ENCODE results near the gene CSMD2. TPM values are rescaled to one million over a fixed set of nuclear protein-coding genes. Genes with fewer than 3 reads are reported as not detected.
A peak's percentile ranks its signal among the peaks of the same experiment; 100 is the strongest.

CSMD2 gene
- total and polyA plus RNA-seq, 2 of the 8 experiments (the other 6 are each of a cell fraction or from before 2014, with no cell fraction given), result 7.0 to 14.7 TPM

- H2BK5ac ChIP-seq (ENCODE audit: low read depth, low read length), result no peak overlapping the region
- no peak overlapping the region for H3K4ac ChIP-seq (replicated peaks; ENCODE audit: insufficient read length, low read depth, low read length)
- H3K9me3 ChIP-seq (ENCODE audit: insufficient read depth in 2 of 2, low read depth in 1 of 2, low read length in 1 of 2), result no peaks in the 10 kb centered on the region
- H2BK15ac ChIP-seq (ENCODE audit: low read length), result no peak overlapping the region
- 92% methylated on average over 8 of the region's 8 CpGs; no CpG with 5 or more reads in 1 of the 2 experiments for WGBS, 2 experiments (ENCODE audit: extremely low coverage in 1 of 2, insufficient coverage in 1 of 2, insufficient read length in 1 of 2, insufficient replicate concordance in 2 of 2, low coverage in 1 of 2, low lambda C conversion rate in 2 of 2, missing lambda C conversion rate in 1 of 2)
- H3K56ac ChIP-seq (replicated peaks; ENCODE audit: insufficient read length, low read depth, low read length), result no peak overlapping the region
- no peak overlapping the region for H4K5ac ChIP-seq (ENCODE audit: insufficient read length, low read depth, low read length)
- H3K18ac ChIP-seq (ENCODE audit: extremely low read depth, low read length), result no peak overlapping the region
- H3K4me1 ChIP-seq (replicated peaks in 1 of 4; ENCODE audit: control insufficient read depth in 3 of 4, insufficient read depth in 4 of 4, low read length in 3 of 4), result peaks cover 0 to 6% (median 0%) of the 10 kb centered on the region in 4 experiments; a peak in 2 of 7 replicates
- H3K14ac ChIP-seq (ENCODE audit: insufficient read length), result no peak overlapping the region
- no peak overlapping the region for H4K8ac ChIP-seq (ENCODE audit: extremely low read depth, insufficient read depth, low read length)
- no peaks in the 10 kb centered on the region for H3K27me3 ChIP-seq (replicated peaks in 1 of 4; ENCODE audit: control insufficient read depth in 3 of 4, extremely low read depth in 1 of 4, insufficient read depth in 3 of 4, low read length in 3 of 4)
- H2BK20ac ChIP-seq (ENCODE audit: low read length), result no peak overlapping the region
- no peak for FAIRE-seq
- no peak overlapping the region for H2AFZ ChIP-seq (ENCODE audit: low read length)
- no peak overlapping the region for H3K4me2 ChIP-seq (ENCODE audit: insufficient read depth in 1 of 2, low read depth in 2 of 2, low read length in 2 of 2)
- no peak overlapping the region for H3K23ac ChIP-seq (ENCODE audit: insufficient read length)
- H3K79me1 ChIP-seq (ENCODE audit: low read depth, low read length), result no peaks in the 10 kb centered on the region
- no peak for DNase-seq (ENCODE audit: low read depth in 1 of 2, low spot score in 2 of 2)
- no peak overlapping the region for H2BK12ac ChIP-seq (ENCODE audit: low read depth, low read length)
- peaks cover 0 to 4% of the 10 kb centered on the region in 2 experiments for H4K20me1 ChIP-seq (replicated peaks in 1 of 2; ENCODE audit: control insufficient read depth in 1 of 2, insufficient read depth in 2 of 2, low read length in 2 of 2)
- H3K36me3 ChIP-seq (ENCODE audit: control insufficient read depth in 2 of 4, insufficient read depth in 4 of 4, low read length in 3 of 4), result peaks cover 0 to 13% (median 3%) of the 10 kb centered on the region in 4 experiments; a peak in 5 of 8 replicates
- no peaks in the 10 kb centered on the region for H3K23me2 ChIP-seq (ENCODE audit: low read depth, low read length)
- H3K4me3 ChIP-seq (ENCODE audit: extremely low read depth in 1 of 4, insufficient read depth in 2 of 4, low read depth in 3 of 4, low read length in 4 of 4), result no peak overlapping the region
- H3K79me2 ChIP-seq (ENCODE audit: control insufficient read depth in 1 of 2, insufficient read depth in 2 of 2, low read length in 2 of 2), result no peaks in the 10 kb centered on the region
- ChIA-PET CTCF (ENCODE audit: partially characterized antibody) (interaction anchor here (0.6 to 2.5 kb wide), 5 partner anchors 10 to 1280 kb away, joined by 3 to 7 read pairs (median 3); no protein-coding TSS in a partner anchor), POLR2A (ENCODE audit: partially characterized antibody) (no interaction called here)
- TF ChIP-seq EGR1 (IDR thresholded peaks at IDR 0.05; ENCODE audit: borderline replicate concordance, low read depth, low read length), result no peak
- TF ChIP-seq CTCF (IDR thresholded peaks at IDR 0.05; ENCODE audit: control extremely low read depth in 1 of 3, insufficient read depth in 1 of 3, low read depth in 1 of 3, low read length in 3 of 3), result peak in 2 of 3 experiments; percentile 5 to 32; a peak in 2 of 4 replicates
- TF ChIP-seq, protein P1, sequence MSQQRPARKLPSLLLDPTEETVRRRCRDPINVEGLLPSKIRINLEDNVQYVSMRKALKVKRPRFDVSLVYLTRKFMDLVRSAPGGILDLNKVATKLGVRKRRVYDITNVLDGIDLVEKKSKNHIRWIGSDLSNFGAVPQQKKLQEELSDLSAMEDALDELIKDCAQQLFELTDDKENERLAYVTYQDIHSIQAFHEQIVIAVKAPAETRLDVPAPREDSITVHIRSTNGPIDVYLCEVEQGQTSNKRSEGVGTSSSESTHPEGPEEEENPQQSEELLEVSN (IDR thresholded peaks at IDR 0.05), result no peak
- no peak for TF ChIP-seq KDM5A (IDR thresholded peaks at IDR 0.05; ENCODE audit: low read length)
- peak in 1 of 2 experiments; percentile 34; a peak in 1 of 4 replicates for TF ChIP-seq RAD21 (IDR thresholded peaks at IDR 0.05 in 1 of 2, conservative IDR thresholded peaks at IDR 0.05 in 1 of 2; ENCODE audit: low read depth in 2 of 2, low read length in 2 of 2)
- no peak overlapping the region for H2BK120ac ChIP-seq (replicated peaks; ENCODE audit: low read depth, low read length)
- H3K9ac ChIP-seq (replicated peaks in 1 of 4; ENCODE audit: extremely low read depth in 1 of 4, low read depth in 3 of 4, low read length in 3 of 4), result no peak overlapping the region
- H4K91ac ChIP-seq (replicated peaks; ENCODE audit: insufficient read length, low read length), result no peak overlapping the region
- H3K27ac ChIP-seq (ENCODE audit: low read depth, low read length), result no peak overlapping the region
- H2AK5ac ChIP-seq (ENCODE audit: low read depth, low read length), result no peak overlapping the region
These were observed 424.8 kb downstream of the CSMD2 start for GRCh38 chr1:33740040-33740744.
